HepG2 (cell line): Measurements from ENCODE around the gene TSEN54. TPM values are rescaled to one million over a fixed set of nuclear protein-coding genes. Genes with fewer than 3 reads are reported as not detected.

Source experiments
- BRD4 ChIP-seq: sonication (generic); formaldehyde crosslinking; IDR thresholded peaks from 2 replicates; pipeline ENCODE4 v1.4.0; 2020; ENCODE audit warnings: missing genetic modification reagents
- FOXA1 ChIP-seq, 2 experiments: fragments of 450-650 bp in 1 of 2; sonication (generic) in 1 of 2; formaldehyde crosslinking in 1 of 2; IDR thresholded peaks; 2 replicates each; pipeline versions ENCODE4 v1.4.0 to v1.6.1; 2016 to 2020; ENCODE audit warnings: missing genetic modification reagents in 1 of 2
- FOXA3 ChIP-seq: IDR thresholded peaks from 2 replicates; pipeline ENCODE4 v1.6.1; 2016; ENCODE audit warnings: missing genetic modification reagents, missing compliant biosample characterization
- GABPB1 ChIP-seq: IDR thresholded peaks from 2 replicates; pipeline ENCODE4 v1.6.1; 2016; ENCODE audit warnings: mild to moderate bottlenecking, missing genetic modification reagents, moderate library complexity, missing compliant biosample characterization
- KAT7 ChIP-seq: IDR thresholded peaks from 2 replicates; pipeline ENCODE4 v1.6.1; 2018; ENCODE audit warnings: borderline replicate concordance, missing compliant biosample characterization
- MATR3 ChIP-seq: sonication (generic); formaldehyde crosslinking; IDR thresholded peaks from 2 replicates; pipeline ENCODE4 v1.4.0; 2020; ENCODE audit warnings: missing genetic modification reagents
- SATB2 ChIP-seq: sonication (generic); formaldehyde crosslinking; IDR thresholded peaks from 2 replicates; pipeline ENCODE4 v1.5.0; 2020; ENCODE audit warnings: missing genetic modification reagents
- ZC3H13 ChIP-seq: sonication (generic); formaldehyde crosslinking; IDR thresholded peaks from 2 replicates; pipeline ENCODE4 v1.8.1; 2023; ENCODE audit warnings: mild to moderate bottlenecking, missing genetic modification reagents, moderate library complexity
- ZFP36 ChIP-seq: fragments of 150-350 bp; IDR thresholded peaks from 2 replicates; pipeline ENCODE4 v1.6.1; 2018; ENCODE audit warnings: borderline replicate concordance, low read length, low read depth; ENCODE audit not compliant: partially characterized antibody
- ZFP90 ChIP-seq: sonication (generic); formaldehyde crosslinking; IDR thresholded peaks from 2 replicates; pipeline ENCODE4 v1.8.0; 2022; ENCODE audit warnings: missing genetic modification reagents, mild to moderate bottlenecking, inconsistent platforms, borderline replicate concordance
- ZNF263 ChIP-seq: sonication (generic); formaldehyde crosslinking; IDR thresholded peaks from 2 replicates; pipeline ENCODE4 v1.4.0; 2020; ENCODE audit warnings: missing genetic modification reagents
- ZNF264 ChIP-seq: sonication (generic); formaldehyde crosslinking; IDR thresholded peaks from 2 replicates; pipeline ENCODE4 v1.4.0; 2020; ENCODE audit warnings: missing genetic modification reagents
- ZNF781 ChIP-seq: sonication (generic); formaldehyde crosslinking; IDR thresholded peaks from 2 replicates; pipeline ENCODE4 v1.5.1; 2020; ENCODE audit warnings: borderline replicate concordance, mild to moderate bottlenecking, missing genetic modification reagents; ENCODE audit errors: not compliant biosample characterization
- ZSCAN20 ChIP-seq: sonication (generic); formaldehyde crosslinking; IDR thresholded peaks from 2 replicates; pipeline ENCODE4 v1.4.0; 2020; ENCODE audit warnings: missing genetic modification reagents, mild to moderate bottlenecking, borderline replicate concordance
- polyA plus RNA-seq, 8 experiments: library from polyadenylated mRNA; depleted of rRNA in 3 of 8; stranded (reverse) in 7 of 8; unstranded in 1 of 8; fragments of >200 nt; fragmentation: Illumina TruSeq in 4 of 8; extraction: Trizol in 4 of 8; gene quantifications; 2 replicates each; pipeline versions ENCODE4 v1.2.1 to v1.2.3, GENCODE V29; 2011 to 2016; ENCODE audit warnings: low read depth in 4 of 8, missing spikeins in 1 of 8, mixed read lengths in 1 of 8; ENCODE audit not compliant: insufficient read depth in 1 of 8
- total RNA-seq, 5 experiments: library from RNA; depleted of rRNA; stranded (reverse); fragments of >200 nt; fragmentation: Illumina TruSeq; extraction: Trizol; gene quantifications; 2 replicates each; pipeline ENCODE4 v1.2.3, GENCODE V29; 2016; ENCODE audit warnings: low read depth in 1 of 5
- TF ChIP-seq, protein P1 (sequence below): sonication (generic); formaldehyde crosslinking; IDR thresholded peaks from 2 replicates; pipeline ENCODE4 v1.5.0; 2020; ENCODE audit warnings: missing genetic modification reagents
- TF ChIP-seq, protein P2 (sequence below): sonication (generic); formaldehyde crosslinking; IDR thresholded peaks from 2 replicates; pipeline ENCODE4 v1.8.0; 2022; ENCODE audit warnings: low read depth, missing genetic modification reagents
- TF ChIP-seq, protein P3 (sequence below): sonication (generic); formaldehyde crosslinking; IDR thresholded peaks from 2 replicates; pipeline ENCODE4 v1.5.0; 2020; ENCODE audit warnings: mild to moderate bottlenecking, low read depth, missing genetic modification reagents, borderline replicate concordance
- TF ChIP-seq, protein P4 (sequence below): sonication (generic); formaldehyde crosslinking; IDR thresholded peaks from 2 replicates; pipeline ENCODE4 v1.5.1; 2020; ENCODE audit warnings: missing genetic modification reagents, mild to moderate bottlenecking, borderline replicate concordance
- TF ChIP-seq, protein P5 (sequence below): sonication (generic); formaldehyde crosslinking; IDR thresholded peaks from 2 replicates; pipeline ENCODE4 v1.4.0; 2020; ENCODE audit warnings: missing genetic modification reagents
- TF ChIP-seq, protein P6 (sequence below): sonication (generic); formaldehyde crosslinking; IDR thresholded peaks from 2 replicates; pipeline ENCODE4 v1.8.0; 2022; ENCODE audit warnings: missing genetic modification reagents, low read depth, mild to moderate bottlenecking, borderline replicate concordance

TSEN54 gene
- total and polyA plus RNA-seq, 2 of the 13 experiments (the other 11 are each of a cell fraction or from before 2014, with no cell fraction given): 62.9 to 63.3 TPM

DNA sequence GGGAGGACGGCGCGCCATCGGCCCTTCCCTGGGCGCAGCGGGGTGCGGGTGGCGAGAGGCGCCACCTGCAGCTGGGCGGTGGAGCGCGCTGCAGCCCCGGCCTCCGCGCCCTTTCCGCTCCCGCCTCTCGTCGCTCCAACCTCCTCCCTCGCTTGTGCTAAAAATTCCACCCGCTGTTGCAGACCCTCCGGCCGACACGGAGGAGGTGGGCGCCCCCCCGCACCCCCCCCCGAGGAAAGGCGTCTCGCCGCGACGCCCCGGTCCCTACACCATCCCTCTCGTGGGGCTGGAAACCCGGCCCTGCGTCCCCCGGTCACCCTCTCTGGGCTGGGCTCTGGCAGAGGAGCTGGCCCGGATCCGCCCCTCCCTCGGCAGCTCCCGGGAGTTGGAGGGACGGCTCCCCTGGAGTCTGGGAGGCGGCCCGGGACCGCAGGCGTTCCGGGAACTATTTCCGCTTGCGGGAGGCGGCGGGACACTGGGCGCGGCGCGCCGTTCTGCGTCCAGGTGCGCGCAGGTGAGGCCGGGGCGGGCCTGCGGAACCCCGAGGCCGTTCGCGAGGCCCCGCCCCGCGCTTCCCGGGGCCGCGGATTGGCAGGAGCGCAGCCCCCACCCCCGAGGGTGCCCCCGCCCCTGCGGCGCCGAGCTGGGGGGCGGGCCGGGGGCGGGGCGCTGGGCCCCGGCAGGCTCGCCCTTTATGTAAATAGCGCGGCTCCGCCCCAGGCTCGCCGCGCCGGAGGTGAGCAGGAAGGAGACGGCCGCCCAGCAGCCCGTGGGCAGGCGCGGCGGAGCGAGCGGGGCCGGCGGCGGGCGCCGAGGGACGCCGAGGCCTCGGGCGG is 8.9 kb downstream of the TSEN54 start, which contains the start of gene LLGL2 (continued):
- TF ChIP-seq, protein P1, sequence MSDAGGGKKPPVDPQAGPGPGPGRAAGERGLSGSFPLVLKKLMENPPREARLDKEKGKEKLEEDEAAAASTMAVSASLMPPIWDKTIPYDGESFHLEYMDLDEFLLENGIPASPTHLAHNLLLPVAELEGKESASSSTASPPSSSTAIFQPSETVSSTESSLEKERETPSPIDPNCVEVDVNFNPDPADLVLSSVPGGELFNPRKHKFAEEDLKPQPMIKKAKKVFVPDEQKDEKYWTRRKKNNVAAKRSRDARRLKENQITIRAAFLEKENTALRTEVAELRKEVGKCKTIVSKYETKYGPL: no peak
- TF ChIP-seq, protein P2, sequence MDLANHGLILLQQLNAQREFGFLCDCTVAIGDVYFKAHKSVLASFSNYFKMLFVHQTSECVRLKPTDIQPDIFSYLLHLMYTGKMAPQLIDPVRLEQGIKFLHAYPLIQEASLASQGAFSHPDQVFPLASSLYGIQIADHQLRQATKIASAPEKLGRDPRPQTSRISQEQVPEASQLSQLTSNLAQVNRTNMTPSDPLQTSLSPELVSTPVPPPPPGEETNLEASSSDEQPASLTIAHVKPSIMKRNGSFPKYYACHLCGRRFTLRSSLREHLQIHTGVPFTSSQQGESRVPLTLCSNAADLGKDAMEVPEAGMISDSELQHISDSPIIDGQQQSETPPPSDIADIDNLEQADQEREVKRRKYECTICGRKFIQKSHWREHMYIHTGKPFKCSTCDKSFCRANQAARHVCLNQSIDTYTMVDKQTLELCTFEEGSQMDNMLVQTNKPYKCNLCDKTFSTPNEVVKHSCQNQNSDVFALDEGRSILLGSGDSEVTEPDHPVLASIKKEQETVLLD (CRISPR knock-in tag): peak; percentile 67; the same call in 1 of the 2 replicates
- TF ChIP-seq BRD4 (CRISPR knock-in tag): no peak
- TF ChIP-seq, protein P3, sequence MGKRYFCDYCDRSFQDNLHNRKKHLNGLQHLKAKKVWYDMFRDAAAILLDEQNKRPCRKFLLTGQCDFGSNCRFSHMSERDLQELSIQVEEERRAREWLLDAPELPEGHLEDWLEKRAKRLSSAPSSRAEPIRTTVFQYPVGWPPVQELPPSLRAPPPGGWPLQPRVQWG: no peak
- peak; percentile 84; the same call in 1 of the 2 replicates for TF ChIP-seq SATB2 (CRISPR knock-in tag)
- TF ChIP-seq ZNF263 (CRISPR knock-in tag): peak; percentile 98
- peak; percentile 79 for TF ChIP-seq ZNF264 (CRISPR knock-in tag)
- TF ChIP-seq, protein P4, sequence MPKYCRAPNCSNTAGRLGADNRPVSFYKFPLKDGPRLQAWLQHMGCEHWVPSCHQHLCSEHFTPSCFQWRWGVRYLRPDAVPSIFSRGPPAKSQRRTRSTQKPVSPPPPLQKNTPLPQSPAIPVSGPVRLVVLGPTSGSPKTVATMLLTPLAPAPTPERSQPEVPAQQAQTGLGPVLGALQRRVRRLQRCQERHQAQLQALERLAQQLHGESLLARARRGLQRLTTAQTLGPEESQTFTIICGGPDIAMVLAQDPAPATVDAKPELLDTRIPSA (CRISPR knock-in tag): peak; percentile 94; the same call in 1 of the 2 replicates
- TF ChIP-seq ZNF781 (CRISPR knock-in tag): no peak
- TF ChIP-seq MATR3 (CRISPR knock-in tag): no peak
- no peak for TF ChIP-seq FOXA1 (IDR thresholded peaks at IDR 0.05)
- TF ChIP-seq FOXA1 (CRISPR knock-in tag; IDR thresholded peaks at IDR 0.05): peak; percentile 47; the same call in 1 of the 2 replicates
- peak; percentile 44 for TF ChIP-seq FOXA3
- TF ChIP-seq, protein P5, sequence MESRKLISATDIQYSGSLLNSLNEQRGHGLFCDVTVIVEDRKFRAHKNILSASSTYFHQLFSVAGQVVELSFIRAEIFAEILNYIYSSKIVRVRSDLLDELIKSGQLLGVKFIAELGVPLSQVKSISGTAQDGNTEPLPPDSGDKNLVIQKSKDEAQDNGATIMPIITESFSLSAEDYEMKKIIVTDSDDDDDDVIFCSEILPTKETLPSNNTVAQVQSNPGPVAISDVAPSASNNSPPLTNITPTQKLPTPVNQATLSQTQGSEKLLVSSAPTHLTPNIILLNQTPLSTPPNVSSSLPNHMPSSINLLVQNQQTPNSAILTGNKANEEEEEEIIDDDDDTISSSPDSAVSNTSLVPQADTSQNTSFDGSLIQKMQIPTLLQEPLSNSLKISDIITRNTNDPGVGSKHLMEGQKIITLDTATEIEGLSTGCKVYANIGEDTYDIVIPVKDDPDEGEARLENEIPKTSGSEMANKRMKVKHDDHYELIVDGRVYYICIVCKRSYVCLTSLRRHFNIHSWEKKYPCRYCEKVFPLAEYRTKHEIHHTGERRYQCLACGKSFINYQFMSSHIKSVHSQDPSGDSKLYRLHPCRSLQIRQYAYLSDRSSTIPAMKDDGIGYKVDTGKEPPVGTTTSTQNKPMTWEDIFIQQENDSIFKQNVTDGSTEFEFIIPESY (CRISPR knock-in tag): peak; percentile 57; the same call in 1 of the 2 replicates
- TF ChIP-seq, protein P6, sequence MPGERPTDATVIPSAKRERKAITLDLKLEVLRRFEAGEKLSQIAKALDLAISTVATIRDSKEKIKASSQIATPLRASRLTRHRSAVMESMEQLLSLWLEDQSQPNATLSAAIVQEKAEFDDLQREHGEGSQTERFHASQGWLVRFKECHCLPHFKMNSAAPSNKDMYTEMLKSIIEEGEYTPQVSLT (CRISPR knock-in tag): 0 out of 2 replicates have a peak, but pooled peaks have one; percentile 62
- TF ChIP-seq ZC3H13 (CRISPR knock-in tag): peak; percentile 92
- peak; percentile 95; the same call in 1 of the 2 replicates for TF ChIP-seq ZSCAN20
- peak; percentile 88; the same call in 1 of the 2 replicates for TF ChIP-seq KAT7 (CRISPR knock-in tag)
- TF ChIP-seq ZFP36: no peak
- peak; percentile 88; the same call in 1 of the 2 replicates for TF ChIP-seq ZFP90 (CRISPR knock-in tag)
- peak; percentile 82 for TF ChIP-seq GABPB1 (CRISPR knock-in tag)
